Muscle of arm (tissue), 14 donors: ENCODE data around the gene ST6GALNAC1. TPM values are rescaled to one million over a fixed set of nuclear protein-coding genes. Genes with fewer than 3 reads are reported as not detected.

Source experiments
- DNase-seq: peaks from one replicate; pipeline ENCODE4 v3.0.0-alpha.2; 2013
- long read RNA-seq, 11 donors: transcript quantifications; one replicate each; lab custom pipeline, GENCODE V29; 2026
- polyA plus RNA-seq, 12 donors: library from polyadenylated mRNA; unstranded; fragments of 120-200 nt; gene quantifications; one replicate each; pipeline ENCODE4 v1.2.1, GENCODE V29; 2013; ENCODE audit not compliant: insufficient read length in 12 of 12

Gene ST6GALNAC1, protein sequence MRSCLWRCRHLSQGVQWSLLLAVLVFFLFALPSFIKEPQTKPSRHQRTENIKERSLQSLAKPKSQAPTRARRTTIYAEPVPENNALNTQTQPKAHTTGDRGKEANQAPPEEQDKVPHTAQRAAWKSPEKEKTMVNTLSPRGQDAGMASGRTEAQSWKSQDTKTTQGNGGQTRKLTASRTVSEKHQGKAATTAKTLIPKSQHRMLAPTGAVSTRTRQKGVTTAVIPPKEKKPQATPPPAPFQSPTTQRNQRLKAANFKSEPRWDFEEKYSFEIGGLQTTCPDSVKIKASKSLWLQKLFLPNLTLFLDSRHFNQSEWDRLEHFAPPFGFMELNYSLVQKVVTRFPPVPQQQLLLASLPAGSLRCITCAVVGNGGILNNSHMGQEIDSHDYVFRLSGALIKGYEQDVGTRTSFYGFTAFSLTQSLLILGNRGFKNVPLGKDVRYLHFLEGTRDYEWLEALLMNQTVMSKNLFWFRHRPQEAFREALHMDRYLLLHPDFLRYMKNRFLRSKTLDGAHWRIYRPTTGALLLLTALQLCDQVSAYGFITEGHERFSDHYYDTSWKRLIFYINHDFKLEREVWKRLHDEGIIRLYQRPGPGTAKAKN
- polyA plus RNA-seq, result 10 to 100 TPM in 1 of 12 donors, 1 to 10 TPM in 2, under 1 TPM in 8, not detected in 1; 0.34 to 53.1 (median 0.54) TPM
- long read RNA-seq, donor 1, transcript ST6GALNAC1-201 (9 exons, 2,570 nt), result major isoform, 21 of 177 reads
- long read RNA-seq, donor 1, transcript ST6GALNAC1-207 (2 exons, 419 nt), result minor isoform, 14 of 177 reads
- long read RNA-seq, donor 1, partial matches to known transcripts, result 141 of 177 reads
- long read RNA-seq, donor 1, other reads (novel, unspliced or antisense), result 0 of 177 reads
- long read RNA-seq, donor 2, result 0 reads
- long read RNA-seq, donor 3, result 0 reads
- long read RNA-seq, donor 4, result 0 reads
- long read RNA-seq, donor 5, result 0 reads
- long read RNA-seq, donor 6, result 0 reads
- long read RNA-seq, donor 7, result 0 reads
- long read RNA-seq, donor 8, result 0 reads
- long read RNA-seq, donor 9, result 0 reads
- long read RNA-seq, donor 10, result 0 reads
- long read RNA-seq, donor 11, result 0 reads

- no peak for DNase-seq
These were observed at the start of gene ST6GALNAC1 for GRCh38 chr17:76643553-76644148. Gene ST6GALNAC1 (minus strand): TSS chr17:76643757. CDS start chr17:76643638, 119 bp downstream.

DNA sequence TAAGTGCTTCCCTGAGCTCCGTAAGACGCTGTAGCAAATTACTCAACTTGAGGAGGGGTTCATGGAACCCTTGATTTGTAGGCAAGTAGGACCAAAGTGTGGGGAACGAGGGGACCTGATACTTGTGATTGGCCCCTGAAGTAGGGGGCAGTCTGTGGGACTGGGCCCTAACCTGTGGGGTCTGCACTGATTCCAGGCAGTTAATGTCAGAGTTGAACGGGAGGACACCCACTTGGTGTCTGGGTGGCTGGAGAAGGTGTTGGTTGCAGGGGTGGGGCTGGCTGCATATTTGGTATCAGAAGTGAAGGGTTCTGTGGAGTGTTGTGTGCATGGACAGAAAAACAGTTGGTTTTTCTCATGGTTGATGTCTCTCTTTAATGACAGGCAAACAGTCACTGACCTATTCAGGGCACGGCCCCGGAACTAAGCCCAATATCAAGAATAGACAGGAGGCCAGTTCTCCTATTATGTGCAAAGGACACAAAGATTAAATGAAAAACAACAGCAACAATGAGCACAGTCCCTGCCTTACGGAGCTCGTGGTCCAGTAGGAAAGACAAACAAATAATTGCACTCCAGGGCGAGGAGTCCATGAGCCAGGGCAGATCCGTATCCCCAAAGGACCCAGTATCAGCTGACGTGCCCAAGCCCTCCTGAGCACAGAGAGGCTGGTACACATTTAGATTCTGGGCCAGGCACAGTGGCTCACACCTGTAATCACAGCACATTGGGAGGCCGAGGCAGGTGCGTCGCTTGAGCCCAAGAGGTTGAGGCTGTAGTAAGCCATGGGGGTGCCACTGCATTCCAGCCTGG is 48.0 kb upstream of the ST6GALNAC1 start:
- DNase-seq, result no peak

DNA sequence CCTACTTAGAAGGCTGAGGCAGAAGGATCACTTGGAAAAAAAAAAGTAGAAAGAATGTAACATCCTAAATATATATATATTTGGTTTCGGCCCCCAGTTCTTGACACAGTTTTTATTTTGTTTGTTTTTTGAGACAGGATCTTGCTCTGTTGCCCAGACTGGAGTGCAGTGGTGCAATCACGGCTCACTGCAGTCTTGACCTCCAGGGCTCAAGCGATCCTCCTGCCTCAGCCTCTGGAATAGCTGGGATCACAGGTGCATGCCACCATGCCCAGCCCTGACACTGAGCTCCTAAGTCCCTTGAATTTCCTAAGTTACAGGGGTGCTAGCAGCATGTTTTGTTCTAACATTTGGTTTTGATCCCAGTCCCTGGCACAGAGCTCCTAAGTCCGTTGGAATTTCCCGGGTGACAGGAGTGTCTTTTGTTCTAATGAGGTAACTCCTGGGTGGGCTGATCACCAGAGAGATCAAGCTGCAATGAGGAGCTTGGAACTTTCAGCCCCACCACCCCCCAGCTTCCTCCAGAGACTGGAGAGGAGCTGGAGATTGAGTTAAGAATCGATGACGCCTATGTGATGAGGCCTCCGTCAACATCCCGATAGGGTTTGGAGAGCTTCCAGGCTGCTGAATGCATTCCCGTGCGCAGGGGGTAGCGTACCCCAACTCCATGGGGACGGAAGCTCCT is 47.2 kb upstream of the ST6GALNAC1 start:
- no peak for DNase-seq

- DNase-seq, result no peak
These were observed 46.3 kb upstream of the ST6GALNAC1 start for GRCh38 chr17:76689859-76690258.

GRCh38 chr17:76688165-76688622 is 44.6 kb upstream of the ST6GALNAC1 start:
- no peak for DNase-seq

DNA sequence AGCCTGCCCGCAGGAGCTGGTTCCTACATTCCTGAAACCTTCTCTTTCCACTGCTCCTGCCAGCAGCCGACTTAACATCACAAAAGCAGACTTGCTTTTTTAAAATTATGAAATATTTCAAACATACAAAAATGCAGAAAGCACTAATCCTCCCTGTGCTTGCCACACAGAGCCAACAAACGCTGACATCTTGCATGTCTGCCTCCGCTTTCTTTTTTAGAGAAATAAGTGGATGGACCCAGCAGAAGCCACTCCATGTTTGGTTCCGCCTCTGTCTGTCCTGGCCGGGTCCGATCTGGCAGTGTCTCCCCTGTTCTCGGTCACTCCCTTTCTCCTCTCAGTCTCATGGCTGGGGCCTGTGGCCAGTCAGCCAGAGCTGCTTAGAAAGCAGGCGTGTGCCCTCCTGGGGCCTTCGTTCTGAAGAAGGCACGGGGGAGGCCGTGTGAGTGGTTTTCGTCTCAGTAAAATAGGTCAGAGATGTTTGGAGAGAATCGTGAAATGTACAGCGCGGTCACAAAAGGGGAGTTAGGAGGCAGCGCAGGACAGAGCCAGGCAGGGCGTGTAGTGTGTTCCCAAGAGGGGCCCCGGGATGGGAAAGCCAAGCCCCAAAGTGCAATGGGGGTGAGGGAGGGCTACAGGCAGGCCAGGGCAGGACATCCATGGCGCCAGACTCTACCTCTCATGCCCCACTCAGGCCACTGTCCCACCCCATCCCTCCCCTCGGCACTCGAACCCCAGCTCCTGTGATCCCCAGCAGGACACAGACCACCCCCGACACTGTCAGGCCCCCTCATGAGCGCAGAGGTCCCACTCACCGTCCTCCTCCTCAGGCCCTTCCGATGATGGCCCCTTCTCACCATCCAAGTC is 44.0 kb upstream of the ST6GALNAC1 start:
- DNase-seq, result peak; percentile 66

DNA sequence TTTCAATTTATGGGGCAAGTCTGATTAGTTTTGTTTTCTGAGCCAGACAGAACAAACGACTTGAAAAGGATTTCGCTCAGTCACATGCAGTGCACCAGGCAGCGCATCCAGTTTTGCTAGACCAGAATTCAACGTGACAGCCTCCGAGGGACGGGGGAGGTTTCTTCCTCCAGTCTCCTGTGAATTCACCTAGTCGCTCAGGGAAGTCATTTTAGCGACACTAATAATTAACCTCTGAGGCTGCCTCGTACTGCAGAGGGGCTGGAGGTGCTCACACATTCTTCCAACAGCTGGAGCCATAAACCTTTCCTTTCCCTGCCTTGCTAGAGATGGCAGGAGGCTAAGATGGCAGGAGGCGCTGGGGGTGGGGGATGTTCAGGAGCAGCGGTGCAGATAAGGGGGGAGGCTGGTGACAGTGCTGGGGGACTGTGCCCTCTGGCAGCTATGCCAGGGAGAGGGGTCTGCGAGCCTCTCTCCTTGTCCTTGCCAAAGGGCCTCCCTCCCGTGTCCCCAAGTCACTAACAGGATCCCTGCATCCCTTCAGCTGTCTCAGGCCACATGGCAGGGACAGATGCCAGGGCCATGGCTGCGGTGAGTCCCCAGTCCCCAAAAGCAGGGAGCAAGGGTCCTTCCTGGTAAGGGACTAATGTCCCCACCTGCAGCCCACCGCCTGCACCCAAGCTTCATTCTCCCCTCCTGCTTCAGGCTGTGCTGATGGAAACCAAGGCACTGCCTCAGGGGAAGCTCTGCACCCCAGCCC is 43.2 kb upstream of the ST6GALNAC1 start:
- DNase-seq, result no peak

- no peak for DNase-seq
These were observed 42.3 kb upstream of the ST6GALNAC1 start for GRCh38 chr17:76685846-76686245.

- no peak for DNase-seq
These were observed 41.8 kb upstream of the ST6GALNAC1 start for GRCh38 chr17:76685366-76685765.

- no peak for DNase-seq
These were observed 41.2 kb upstream of the ST6GALNAC1 start for GRCh38 chr17:76684756-76685155.

DNA sequence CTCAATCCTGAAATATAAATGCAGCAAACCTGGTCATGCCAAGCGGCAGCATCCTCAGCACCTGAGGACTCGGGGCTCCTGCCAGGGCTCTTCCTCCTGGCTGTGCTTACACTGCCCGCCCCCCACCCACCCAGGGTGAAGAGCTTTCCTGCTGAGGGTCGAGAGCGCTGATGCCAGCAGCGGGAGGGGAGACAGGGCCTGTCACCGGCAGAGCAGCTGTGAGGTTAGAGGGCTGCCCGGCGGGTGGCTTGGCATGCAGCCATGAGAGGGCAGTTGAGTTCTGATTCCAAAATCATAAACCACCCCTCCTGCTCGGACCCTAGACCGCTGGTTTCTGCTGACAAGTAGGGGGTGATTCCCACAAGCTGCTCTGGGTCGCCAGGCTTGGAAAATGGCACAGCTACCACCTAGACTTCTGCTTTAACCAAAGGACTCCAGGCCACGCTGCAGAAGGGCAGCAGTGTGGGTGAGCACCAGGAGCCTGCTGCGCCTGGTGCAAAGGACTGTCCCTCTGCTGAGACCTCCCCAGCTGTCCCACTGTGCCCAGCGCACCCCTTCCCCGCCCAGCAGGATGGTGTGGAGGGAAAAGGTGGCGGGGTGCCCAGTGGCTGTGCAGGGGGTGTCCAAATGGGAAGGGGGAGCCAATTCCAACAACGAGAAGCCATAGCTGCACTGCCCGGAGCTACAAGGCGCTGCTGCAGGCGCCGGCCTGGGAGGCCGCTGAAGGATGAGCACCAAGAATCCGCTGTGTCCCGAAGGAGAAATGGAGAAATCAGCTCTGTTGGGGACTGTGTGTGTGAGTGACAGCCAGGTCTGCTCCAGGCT is 40.6 kb upstream of the ST6GALNAC1 start:
- no peak for DNase-seq

GRCh38 chr17:76683011-76683755 is 39.6 kb upstream of the ST6GALNAC1 start:
- DNase-seq, result no peak

- no peak for DNase-seq
These were observed 38.7 kb upstream of the ST6GALNAC1 start for GRCh38 chr17:76682296-76682695.

GRCh38 chr17:76681222-76682137 is 37.9 kb upstream of the ST6GALNAC1 start:
- peak; percentile 70 for DNase-seq

- no peak for DNase-seq
These were observed 35.7 kb upstream of the ST6GALNAC1 start for GRCh38 chr17:76679239-76679638.

GRCh38 chr17:76678330-76678729 is 34.8 kb upstream of the ST6GALNAC1 start:
- no peak for DNase-seq
